OCI-LY1 (cell line): ENCODE data around the gene CBARP.
A peak's percentile ranks its signal among the peaks of the same experiment; 100 is the strongest.

Experiments used
- H2AFZ ChIP-seq: fragments of 200-600 bp; sonication (generic), shearing (Covaris generic); 2 replicates; pipeline ENCODE4 v1.6.0; 2014; ENCODE audit warnings: antibody characterized with exemption, mild to moderate bottlenecking, low read length
- H3F3A ChIP-seq: fragments of 200-600 bp; sonication (generic), shearing (Covaris generic); 2 replicates; pipeline ENCODE4 v1.6.0; 2014; ENCODE audit warnings: mild to moderate bottlenecking, antibody characterized with exemption, low read length, moderate library complexity; ENCODE audit not compliant: insufficient read depth
- H3K27ac ChIP-seq: fragments of 200-600 bp; sonication (generic); 2 replicates; pipeline ENCODE4 v1.5.1; 2014; ENCODE audit warnings: low read length, mixed run types, mild to moderate bottlenecking, low read depth; ENCODE audit not compliant: poor library complexity, severe bottlenecking
- H3K27me3 ChIP-seq: fragments of 200-600 bp; sonication (generic); 2 replicates; pipeline ENCODE4 v1.6.0; 2014; ENCODE audit warnings: antibody characterized with exemption, mild to moderate bottlenecking, low read length, moderate library complexity; ENCODE audit not compliant: insufficient read depth
- H3K36me3 ChIP-seq: fragments of 200-600 bp; sonication (generic); 2 replicates; pipeline ENCODE4 v1.6.1; 2014; ENCODE audit warnings: mild to moderate bottlenecking, antibody characterized with exemption, low read length, moderate library complexity, mixed read lengths; ENCODE audit not compliant: insufficient read depth
- H3K4me1 ChIP-seq: fragments of 200-600 bp; sonication (generic); 2 replicates; pipeline ENCODE4 v1.5.1; 2014; ENCODE audit warnings: mild to moderate bottlenecking, low read length, moderate library complexity; ENCODE audit not compliant: insufficient read depth, severe bottlenecking
- H3K4me2 ChIP-seq: fragments of 200-600 bp; sonication (generic), shearing (Covaris generic); 2 replicates; pipeline ENCODE4 v1.6.1; 2014; ENCODE audit warnings: low read length
- H3K4me3 ChIP-seq: fragments of 200-600 bp; sonication (generic); 2 replicates; pipeline ENCODE4 v1.5.1; 2014; ENCODE audit warnings: low read length, low read depth, mild to moderate bottlenecking, mixed read lengths; ENCODE audit not compliant: poor library complexity, severe bottlenecking
- H3K79me2 ChIP-seq: fragments of 200-600 bp; shearing (Covaris generic); 2 replicates; pipeline ENCODE4 v1.6.1; 2016; ENCODE audit warnings: mixed run types, low read length, mixed read lengths; ENCODE audit not compliant: insufficient read depth
- H3K9ac ChIP-seq: fragments of 200-600 bp; sonication (generic), shearing (Covaris generic); 2 replicates; pipeline ENCODE4 v1.6.1; 2014; ENCODE audit warnings: mild to moderate bottlenecking, low read length, mixed read lengths
- H3K9me2 ChIP-seq: fragments of 200-600 bp; sonication (generic), shearing (Covaris generic); 2 replicates; pipeline ENCODE4 v1.6.1; 2014; ENCODE audit warnings: low read depth, mild to moderate bottlenecking, low read length, mixed read lengths
- H3K9me3 ChIP-seq: fragments of 200-600 bp; shearing (Covaris generic); 2 replicates; pipeline ENCODE4 v1.6.1; 2014; ENCODE audit warnings: low read length, mixed read lengths
- H4K20me1 ChIP-seq: fragments of 200-600 bp; sonication (generic), shearing (Covaris generic); 2 replicates; pipeline ENCODE4 v1.6.0; 2016; ENCODE audit warnings: mild to moderate bottlenecking, low read length; ENCODE audit not compliant: insufficient read depth
- CTCF ChIP-seq: fragments of 200-600 bp; sonication (generic), shearing (Covaris generic); IDR thresholded peaks from 2 replicates; pipeline ENCODE4 v1.5.1; 2017; ENCODE audit warnings: mild to moderate bottlenecking, antibody characterized with exemption, low read length, moderate library complexity, mixed read lengths
- EZH2 ChIP-seq: fragments of 200-600 bp; sonication (generic), shearing (Covaris generic); IDR thresholded peaks from 2 replicates; pipeline ENCODE4 v1.8.0; 2017; ENCODE audit warnings: borderline replicate concordance, mixed run types, mild to moderate bottlenecking, antibody characterized with exemption, low read length, moderate library complexity, mixed read lengths

Gene CBARP

GRCh38 chr19:1267477-1268225 lies 29.8 kb upstream of the CBARP start:
- H3K79me2 ChIP-seq = peaks cover 16% of the 10 kb centered on the region
- no peaks in the 10 kb centered on the region for H3K9me2 ChIP-seq
- H3K27me3 ChIP-seq = no peaks in the 10 kb centered on the region
- H3K9ac ChIP-seq = peak overlapping the region; percentile 7; the same call in 1 of the 2 replicates
- no peak overlapping the region for H2AFZ ChIP-seq
- H3K4me2 ChIP-seq = peak overlapping the region; percentile 64
- H3K36me3 ChIP-seq = peaks cover 31% of the 10 kb centered on the region
- peak overlapping the region; percentile 93 for H3K4me3 ChIP-seq
- peaks cover 80% of the 10 kb centered on the region for H3K4me1 ChIP-seq
- no peaks in the 10 kb centered on the region for H3K9me3 ChIP-seq
- peak overlapping the region; percentile 18 for H3K27ac ChIP-seq
- peaks cover 11% of the 10 kb centered on the region; the same call in 1 of the 2 replicates for H3F3A ChIP-seq
- TF ChIP-seq EZH2 (no peak), CTCF (no peak)
- no peaks in the 10 kb centered on the region for H4K20me1 ChIP-seq

GRCh38 chr19:1266916-1267476 lies 29.2 kb upstream of the CBARP start:
- no peak overlapping the region for H2AFZ ChIP-seq

More at GRCh38 chr19:1266916-1267476, 29.2 kb upstream of the CBARP start:
- Histone ChIP-seq H3K4me1 (peaks cover 82% of the 10 kb centered on the region), H3K9me2 (no peaks in the 10 kb centered on the region), H3K27me3 (no peaks in the 10 kb centered on the region), H3K36me3 (peaks cover 24% of the 10 kb centered on the region), H3K4me3 (peak overlapping the region; percentile 93), H3K9ac (peak overlapping the region; percentile 49; the same call in 1 of the 2 replicates), H3K9me3 (no peaks in the 10 kb centered on the region), H3F3A (0 out of 2 replicates have a peak, but pooled peaks cover 5% of the 10 kb centered on the region), H4K20me1 (no peaks in the 10 kb centered on the region), H3K79me2 (peaks cover 16% of the 10 kb centered on the region), H3K27ac (peak overlapping the region; percentile 89), H3K4me2 (peak overlapping the region; percentile 64)
- TF ChIP-seq EZH2 = no peak
- peak; percentile 89 for TF ChIP-seq CTCF
